GM12865 (cell line): Measurements from ENCODE around the gene CDK18.
"Not testable (repeated sequence)": the region's sequence is repeated elsewhere in the genome, so short reads cannot be mapped to it uniquely, and the experiment has no call there.

Source experiments
- DNase-seq: peaks from one replicate; pipeline ENCODE4 v3.0.0; 2010; ENCODE audit warnings: low read depth
- H3K4me3 ChIP-seq: 2 replicates; pipeline ENCODE4 v1.5.1; 2011; ENCODE audit warnings: mild to moderate bottlenecking, low read depth, low read length, control low read depth
- TF ChIP-seq, protein P1 (sequence below): IDR thresholded peaks from 2 replicates; pipeline ENCODE4 v1.5.1; 2011; ENCODE audit warnings: low read length, control low read depth, low read depth, inconsistent platforms; ENCODE audit not compliant: insufficient read depth; ENCODE audit errors: missing control alignments

The CDK18 gene

DNA sequence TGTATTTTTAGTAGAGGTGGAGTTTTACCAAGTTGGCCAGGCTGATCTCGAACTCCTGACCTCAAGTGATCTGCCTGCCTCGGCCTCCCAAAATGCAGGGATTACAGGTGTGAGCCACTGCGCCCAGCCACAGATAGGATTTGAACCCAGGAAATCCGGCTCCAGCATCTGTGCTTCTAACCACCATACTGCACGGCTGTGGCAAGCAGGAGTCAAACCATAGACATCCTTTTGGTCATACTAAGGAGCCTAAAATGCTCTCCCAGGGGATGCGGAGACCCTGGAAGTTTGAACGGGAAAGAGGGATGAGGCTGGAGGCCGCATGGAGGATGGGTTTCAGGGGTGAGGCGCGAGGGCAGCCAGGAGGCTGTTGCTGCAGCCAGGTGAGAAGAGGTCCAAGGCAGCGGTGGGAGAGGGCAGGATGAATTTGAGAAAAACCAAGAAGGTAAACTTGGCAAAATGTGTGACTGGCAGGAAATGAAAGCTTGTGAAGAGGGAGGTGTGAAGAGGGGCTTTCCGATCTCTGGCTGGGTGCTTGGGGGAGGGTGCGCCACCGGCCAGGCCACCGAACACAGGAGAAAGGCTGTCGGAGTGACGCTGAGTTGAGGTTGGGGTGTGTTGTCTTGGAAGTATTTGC lies 24.0 kb upstream of the CDK18 start:
- H3K4me3 ChIP-seq, result no peak overlapping the region
- DNase-seq, result peak; percentile 90
- TF ChIP-seq, protein P1, sequence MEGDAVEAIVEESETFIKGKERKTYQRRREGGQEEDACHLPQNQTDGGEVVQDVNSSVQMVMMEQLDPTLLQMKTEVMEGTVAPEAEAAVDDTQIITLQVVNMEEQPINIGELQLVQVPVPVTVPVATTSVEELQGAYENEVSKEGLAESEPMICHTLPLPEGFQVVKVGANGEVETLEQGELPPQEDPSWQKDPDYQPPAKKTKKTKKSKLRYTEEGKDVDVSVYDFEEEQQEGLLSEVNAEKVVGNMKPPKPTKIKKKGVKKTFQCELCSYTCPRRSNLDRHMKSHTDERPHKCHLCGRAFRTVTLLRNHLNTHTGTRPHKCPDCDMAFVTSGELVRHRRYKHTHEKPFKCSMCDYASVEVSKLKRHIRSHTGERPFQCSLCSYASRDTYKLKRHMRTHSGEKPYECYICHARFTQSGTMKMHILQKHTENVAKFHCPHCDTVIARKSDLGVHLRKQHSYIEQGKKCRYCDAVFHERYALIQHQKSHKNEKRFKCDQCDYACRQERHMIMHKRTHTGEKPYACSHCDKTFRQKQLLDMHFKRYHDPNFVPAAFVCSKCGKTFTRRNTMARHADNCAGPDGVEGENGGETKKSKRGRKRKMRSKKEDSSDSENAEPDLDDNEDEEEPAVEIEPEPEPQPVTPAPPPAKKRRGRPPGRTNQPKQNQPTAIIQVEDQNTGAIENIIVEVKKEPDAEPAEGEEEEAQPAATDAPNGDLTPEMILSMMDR, result no peak

DNA sequence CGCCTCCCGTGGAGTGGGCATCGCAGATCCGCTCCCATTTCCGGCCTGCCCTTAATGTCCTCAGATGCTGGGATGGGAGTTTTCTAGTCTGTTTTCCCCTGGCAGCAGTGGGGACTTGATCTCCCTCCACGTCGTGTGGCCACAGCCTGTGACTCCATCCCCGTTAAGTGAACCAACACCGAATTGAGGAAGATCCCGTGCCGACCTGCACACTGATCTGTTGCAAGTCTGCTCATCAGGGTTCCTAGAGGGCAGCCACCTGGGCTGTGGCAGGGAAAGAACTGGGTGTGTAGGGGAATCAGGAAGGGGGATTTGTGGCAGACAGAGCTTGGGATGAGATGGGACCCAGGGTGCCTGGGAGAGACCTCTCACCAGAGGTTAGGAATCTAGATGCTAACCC lies 23.3 kb upstream of the CDK18 start:
- DNase-seq, result peak; percentile 42

DNA sequence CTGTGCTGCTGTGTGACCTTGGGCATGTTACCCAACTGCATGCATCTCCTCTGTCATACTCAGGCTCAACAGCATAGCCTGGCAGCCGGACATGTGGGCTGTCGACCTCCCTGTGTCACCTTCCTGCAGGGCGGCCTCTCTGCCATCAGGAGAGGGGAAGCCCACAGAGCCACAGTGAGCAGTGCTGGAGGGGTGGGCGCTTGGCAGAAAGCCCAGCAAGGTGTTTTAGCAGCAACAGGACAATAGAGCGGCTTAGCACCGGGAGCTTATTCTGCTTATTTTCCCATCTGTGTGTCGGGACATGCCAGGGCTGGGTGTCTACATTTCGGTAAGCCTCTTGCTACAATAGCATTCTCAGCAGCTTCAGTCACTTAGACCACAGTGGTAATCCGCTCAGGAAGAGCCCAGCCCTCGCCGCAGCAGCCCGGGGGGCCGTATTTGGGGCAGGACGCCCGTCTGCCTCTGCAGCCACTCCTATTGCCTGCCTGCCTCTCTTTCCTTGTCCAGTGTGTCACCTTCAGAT lies 22.8 kb upstream of the CDK18 start:
- no peak overlapping the region for H3K4me3 ChIP-seq
- TF ChIP-seq, protein P1, result no peak
- DNase-seq, result peak; percentile 37

More for the DNA sequence above, 23.3 kb upstream of the CDK18 start:
- no peak overlapping the region for H3K4me3 ChIP-seq
- TF ChIP-seq, protein P1, result no peak

DNA sequence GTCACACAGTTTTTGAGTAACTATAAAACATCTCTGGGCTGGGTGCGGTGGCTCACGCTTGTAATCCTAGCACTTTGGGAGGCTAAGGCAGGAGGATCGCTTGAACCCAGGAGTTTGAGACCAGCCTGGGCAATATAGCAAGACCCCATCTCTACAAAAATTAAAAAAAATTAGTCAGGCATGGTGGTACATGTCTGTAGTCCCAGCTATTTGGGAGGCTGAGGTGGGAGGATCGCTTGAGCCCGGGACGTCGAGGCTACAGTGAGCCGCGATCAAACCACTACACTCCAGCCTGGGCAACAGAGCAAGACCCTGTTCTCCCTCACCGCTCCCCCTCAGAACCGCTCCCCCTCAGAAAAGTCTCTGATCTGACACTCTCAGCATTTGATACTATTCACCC lies 21.9 kb upstream of the CDK18 start:
- H3K4me3 ChIP-seq, DNase-seq: not testable (repeated sequence)

DNA sequence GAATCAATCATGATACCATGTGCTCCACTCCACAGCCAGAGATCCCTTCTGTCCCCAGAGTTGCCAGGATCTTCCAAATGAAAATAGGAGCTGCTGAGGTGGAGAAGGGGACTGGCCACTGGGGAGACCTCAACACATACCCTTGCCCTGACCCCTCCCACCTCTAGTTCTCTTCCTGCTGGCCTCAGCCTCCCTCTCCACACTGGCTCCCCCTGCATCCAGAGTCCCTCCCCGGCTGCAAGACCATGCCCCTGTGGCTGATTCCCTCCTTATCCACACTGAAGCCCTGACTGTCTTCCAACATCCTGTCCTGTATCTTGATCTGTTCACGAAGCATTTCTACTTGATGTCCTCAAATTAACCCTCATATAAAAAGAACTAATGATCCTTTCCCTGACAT lies 21.1 kb upstream of the CDK18 start:
- H3K4me3 ChIP-seq, result no peak overlapping the region
- DNase-seq, result no peak
- TF ChIP-seq, protein P1, result no peak

DNA sequence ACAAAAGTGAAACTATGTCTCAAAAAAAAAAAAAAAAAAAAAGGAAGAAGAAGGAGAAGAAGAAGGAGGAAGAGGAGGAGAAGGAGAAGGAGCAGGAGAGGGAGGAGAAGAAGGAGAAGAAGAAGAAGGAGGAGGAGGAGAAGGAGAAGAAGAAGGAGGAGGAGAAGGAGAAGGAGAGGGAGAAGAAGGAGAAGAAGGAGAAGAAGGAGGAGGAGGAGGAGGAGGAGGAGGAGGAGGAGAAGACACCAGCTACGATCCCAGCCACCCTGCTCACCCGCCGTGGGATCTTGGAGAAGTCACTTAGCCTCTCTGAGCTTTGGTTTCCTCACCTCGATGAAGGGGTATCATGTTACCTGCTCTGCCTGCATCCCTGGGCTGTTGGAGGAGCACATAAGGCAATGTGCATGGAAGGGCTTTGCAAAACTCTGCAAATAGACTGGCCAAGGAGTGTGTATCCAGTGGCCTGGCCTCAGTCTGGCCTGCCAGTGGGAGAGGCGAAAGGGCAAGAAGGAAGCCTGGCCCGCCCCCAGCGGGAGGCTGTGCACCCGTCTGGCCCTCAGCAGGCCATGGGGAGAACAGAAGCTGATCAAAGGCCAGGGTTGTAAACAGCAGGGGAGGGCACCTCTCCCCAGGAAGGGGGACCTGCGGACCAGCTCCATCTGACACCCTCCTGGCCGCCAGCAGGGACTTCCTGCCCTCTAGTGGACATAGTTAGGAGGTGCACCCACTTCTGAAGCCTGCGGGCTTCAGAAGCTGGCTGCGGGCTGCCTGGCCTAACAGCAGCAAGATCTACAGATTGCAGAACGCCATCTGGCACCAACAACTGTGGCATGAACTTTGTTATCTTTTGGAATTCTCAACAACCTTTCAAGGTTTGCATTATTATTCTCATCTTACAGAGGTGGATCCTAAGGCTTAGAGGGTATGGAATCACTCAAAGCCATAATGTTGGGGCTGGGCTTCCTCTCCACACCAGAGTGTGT lies 19.2 kb upstream of the CDK18 start:
- TF ChIP-seq, protein P1, result peak; percentile 96
- DNase-seq, result peak; percentile 82
- H3K4me3 ChIP-seq, result no peak overlapping the region

DNA sequence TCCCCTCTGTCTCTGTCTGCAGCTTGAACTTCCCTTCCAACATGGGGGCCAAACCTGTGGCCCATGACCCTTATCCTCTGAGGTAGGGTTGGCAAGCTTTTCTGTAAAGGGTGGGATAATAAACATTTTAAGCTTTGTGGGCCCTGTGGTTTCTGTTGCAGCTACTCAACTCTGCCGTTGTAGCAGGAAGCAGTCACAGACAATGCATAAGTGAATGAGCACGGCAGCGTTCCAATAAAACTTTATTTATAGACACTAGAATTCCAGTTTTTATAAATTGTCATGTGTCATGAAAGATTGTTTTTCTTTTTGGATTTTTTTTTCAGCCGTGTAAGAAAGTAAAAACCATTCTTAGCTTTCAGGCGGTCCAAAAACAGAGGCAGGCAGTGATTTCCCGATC lies 18.2 kb upstream of the CDK18 start:
- no peak for DNase-seq
- H3K4me3 ChIP-seq, result no peak overlapping the region
- TF ChIP-seq, protein P1, result no peak
